HG03175 (cell line): ENCODE results near the gene PHLDB3.

Experiments
- ATAC-seq: cut with Tn5 transposase; IDR thresholded peaks from one replicate; pipeline ENCODE4 v1.9.1; 2021; ENCODE audit warnings: mild to moderate bottlenecking, moderate library complexity; ENCODE audit not compliant: unreplicated experiment

The PHLDB3 gene

DNA sequence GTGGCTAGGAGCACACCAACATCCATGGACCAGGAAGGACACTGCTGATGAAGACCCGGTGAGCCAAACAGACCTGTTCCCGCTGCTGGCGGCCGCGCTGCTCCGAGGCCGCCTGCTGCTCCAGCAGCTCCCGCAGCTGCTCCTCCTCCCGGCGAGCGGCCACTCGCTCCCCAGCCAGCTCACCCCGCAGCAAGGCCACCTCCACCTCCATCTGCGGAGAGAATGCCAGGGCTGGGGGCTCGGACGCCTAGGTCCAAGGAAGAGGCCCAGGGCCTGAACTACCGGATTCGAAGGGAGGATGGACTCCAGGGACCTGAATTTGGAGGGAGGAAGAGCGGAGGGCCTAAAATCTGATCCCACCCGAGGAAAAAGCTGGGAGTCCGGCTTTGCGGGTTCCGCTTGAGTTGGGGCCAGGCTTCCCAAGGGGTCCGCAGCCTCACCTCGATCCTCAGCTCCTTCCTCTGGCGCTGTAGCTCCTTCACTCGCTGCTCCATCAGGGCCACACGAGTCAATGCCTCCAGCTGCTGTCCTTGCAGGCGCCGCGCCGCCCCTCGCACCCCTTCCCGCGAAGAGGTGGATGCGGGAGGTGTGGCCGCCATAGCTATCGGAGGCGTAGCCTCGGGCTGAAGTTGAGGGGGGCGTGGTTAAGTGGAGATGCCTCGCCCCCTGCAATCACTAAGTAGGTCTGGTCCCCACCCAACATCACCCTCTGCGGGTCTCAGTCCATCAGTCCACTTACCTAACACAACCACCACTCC is 2.7 kb downstream of the PHLDB3 start:
- ATAC-seq = no peak

DNA sequence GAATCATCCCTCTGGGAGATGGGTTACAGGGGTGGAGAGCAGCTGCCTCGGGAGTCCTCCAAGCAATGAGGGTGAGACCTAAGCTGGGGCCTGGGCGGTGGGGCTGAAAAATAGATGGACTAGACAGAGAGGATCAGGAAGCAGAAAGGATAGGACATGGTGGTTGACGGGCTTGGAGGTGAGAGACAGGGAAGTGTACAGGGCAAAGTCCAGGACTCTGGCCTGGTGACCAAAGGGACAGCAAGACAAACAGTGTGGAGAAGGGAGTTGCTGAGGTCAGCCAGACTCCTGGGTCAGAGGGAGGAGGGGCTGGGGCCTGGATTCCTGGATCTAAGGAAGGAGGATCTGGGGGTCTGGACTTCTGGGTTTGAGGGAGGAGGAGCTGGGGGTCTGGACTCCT is 5.5 kb downstream of the PHLDB3 start:
- no peak for ATAC-seq

DNA sequence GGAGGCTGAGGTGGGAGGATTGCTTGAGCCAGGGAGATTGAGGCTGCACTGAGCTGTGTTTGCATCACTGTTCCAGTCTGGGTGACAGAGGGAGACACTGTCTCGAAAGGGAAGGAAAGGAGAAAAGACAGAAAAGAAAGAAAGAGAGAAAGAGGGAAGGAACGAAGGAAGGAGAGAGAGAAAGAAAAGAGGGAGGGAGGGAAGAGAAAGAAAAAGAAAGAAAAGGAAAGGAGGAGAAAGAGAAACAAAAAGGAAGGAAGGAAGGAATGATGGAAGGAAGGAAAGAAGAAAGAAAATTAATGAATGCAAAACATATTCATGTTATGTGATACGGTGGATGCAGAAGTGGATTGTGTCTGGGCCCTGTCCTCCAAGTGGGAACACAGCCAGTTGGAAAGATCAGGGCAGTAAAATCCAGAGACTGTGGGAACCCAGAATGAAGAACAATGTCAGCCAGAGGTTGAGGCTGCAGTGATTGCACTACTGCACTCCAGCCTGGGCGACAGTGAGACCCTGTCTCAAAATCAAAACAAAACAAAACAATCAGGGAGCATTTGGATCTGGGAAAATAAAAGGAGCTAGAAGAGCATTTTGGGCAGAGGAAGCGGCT is 6.2 kb downstream of the PHLDB3 start:
- ATAC-seq = no peak

DNA sequence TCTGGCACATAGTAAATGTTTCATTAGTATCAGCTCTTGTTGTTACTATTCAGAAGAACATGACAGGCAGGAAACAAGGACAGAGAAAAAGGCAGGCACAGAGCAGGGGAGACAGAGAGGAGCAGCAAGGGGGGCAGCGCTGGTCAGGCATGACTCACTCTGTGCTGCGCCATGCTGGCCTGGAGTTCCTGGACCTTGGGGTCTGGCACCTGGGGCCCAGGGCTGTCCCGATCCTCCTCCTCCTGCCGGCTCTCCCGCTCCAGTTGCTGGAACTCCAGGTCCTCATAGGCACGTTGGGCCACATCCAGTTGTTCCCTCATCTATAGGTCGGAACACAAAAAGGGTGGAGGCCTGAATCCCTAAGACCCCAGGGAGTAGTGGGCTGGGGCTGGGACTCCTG is 7.6 kb downstream of the PHLDB3 start:
- no peak for ATAC-seq

DNA sequence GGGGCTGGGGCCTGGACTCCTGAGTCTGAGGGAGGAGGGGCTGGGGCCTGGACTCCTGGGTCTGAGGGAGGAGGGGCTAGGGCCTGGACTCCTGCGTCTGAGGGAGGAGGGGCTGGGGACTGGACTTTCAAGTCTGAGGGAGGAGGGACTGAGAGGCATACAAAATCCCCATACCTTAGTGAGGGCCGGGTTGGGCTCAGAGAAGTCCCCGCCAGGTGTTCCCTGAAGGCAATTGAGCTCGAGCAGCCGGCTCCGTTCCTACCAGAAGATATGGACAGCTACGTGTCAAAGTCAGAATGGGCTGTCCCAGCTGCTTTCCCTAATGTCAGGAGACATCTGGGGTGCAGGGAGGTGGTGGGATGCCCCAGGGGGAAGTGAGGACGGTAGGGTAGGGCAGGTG is 9.5 kb downstream of the PHLDB3 start:
- no peak for ATAC-seq

DNA sequence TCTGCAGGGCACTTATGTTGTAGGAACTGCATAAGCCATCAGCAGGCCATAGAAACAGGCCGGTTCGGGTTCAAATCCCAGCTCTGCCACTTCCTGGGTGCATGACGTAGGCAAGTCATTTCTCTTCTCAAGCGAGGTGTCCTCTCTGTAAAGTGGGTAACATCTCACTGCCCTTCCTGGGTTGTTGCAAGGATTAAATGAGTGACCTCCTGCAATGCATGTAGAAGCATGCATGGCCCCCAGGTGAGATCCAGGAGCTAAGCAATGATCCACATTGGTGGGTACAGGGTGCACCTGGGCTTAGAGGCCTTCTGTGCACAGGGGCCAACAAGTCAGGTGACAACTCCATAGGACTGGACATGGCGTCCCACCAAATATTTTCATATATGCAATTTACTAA is 13.8 kb downstream of the PHLDB3 start:
- ATAC-seq = no peak

DNA sequence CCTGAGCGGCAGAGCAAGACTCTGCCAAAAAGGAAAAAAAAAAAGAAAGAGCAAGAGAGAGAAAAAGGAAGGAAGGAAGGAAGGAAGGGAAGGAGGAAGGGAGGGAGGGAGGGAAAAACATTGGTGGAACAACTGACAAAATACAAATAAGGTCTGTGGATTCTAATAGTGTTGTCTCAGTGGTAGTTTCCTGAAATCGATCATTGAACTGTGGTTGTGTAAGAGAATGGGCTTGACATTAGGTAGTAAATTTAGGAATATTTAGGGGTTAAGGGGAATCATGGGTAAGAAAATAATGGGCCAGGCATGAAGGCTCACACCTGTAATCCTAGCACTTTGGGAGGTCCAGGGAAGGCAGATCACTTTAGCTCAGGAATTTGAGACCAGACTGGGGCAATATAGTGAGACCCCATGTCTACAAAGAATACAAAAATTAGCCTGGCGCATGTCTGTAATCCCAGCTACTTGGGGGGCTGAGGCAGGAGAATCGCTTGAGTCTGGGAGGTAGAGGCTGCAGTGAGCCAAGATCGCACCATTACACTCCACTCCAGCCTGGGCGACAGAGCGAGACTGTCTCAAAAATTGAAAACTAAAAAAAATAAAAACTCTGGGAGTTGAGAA is 14.5 kb downstream of the PHLDB3 start:
- no peak for ATAC-seq

DNA sequence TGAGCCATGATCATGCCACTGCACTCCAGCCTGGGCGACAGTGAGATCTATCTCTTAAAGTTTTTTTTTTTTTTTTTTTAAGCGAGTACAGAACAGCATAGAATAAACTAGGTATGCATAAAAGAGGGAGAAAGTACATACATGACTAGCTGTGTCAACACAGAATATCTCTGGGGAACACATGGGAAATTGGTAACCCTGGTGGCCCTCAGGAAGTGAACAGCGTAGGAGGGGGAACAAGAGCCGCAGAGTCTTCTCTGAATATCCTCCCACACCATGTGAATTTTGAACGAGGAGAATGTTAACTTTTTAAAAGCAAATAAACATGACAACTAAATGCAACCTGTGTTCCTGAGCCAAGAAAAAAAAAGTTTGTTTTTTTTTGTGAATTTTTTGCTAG is 15.2 kb downstream of the PHLDB3 start:
- ATAC-seq = no peak

DNA sequence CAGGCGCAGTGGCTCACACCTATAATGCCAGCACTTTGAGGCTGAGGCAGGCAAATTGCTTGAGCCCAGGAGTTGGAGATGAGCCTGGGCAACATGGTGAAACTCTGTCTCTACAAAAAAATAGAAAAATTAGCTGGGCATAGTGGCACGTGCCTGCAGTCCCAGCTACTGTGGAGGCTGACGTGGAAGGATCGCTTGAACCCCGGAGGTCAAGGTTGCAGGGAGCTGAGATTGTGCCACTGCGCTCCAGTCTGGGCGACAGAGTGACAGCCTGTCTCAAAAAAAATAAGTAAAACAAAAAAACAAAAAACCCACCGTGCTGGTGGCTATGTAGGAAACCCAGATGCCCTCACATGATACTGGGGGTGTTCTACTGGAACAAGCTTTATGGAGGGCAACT is 16.4 kb downstream of the PHLDB3 start:
- no peak for ATAC-seq

DNA sequence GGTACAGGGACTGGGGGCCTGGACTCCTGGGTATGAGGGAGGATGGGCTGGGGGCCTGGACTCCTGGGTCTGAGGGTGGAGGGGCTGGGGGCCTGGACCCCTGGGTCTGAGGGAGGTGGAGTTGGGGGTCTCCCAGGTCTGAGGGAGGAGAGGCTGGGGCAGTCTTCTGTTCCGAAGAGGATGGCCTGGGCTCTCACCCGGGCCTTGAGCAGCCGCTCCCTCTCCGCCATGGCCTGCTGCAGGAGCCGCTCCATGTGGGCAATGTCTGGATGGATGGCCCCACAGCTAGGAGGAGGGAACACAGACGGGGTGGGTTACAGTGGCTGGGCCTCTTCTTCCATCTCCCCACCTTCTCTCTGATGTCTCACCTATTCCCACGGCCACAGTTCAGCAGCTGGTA is 18.1 kb downstream of the PHLDB3 start:
- no peak for ATAC-seq

DNA sequence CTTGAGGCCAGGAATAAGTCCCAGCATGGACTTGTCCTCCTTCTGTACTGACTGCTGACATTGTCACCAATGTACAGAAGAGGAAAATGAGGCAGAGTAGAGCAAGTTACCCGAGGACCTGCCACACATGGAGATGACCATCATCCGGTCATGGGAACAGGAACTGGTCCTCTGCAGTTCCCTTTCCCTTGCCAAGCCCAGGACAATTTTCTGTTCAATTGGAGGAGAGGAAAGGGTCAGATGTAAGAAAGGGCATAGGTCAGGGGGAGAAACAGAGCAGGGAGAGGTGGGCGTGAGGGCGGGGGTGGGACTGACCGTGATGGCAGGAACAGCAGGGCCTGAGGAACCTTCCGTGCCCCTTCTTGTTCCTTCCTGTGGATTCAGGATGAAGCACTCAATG is 18.6 kb downstream of the PHLDB3 start:
- no peak for ATAC-seq

DNA sequence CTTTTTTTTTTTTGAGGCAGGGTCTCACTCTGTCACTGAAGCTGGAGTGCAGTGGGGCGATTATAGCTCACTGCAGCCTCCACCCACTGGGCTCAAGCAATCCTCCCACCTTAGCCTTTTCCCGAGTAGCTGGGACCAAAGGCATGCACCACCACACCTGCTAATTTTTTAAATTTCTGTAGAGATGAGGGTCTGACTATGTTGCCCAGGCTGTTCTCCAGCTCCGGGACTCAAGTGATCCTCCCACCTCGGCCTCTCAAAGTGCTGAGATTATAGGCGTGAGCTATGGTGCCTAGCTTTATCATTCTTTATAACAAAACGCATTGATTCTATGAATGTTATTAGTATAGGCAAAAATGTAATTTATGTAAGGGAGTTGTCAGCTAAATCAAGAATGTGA is 21.3 kb downstream of the PHLDB3 start:
- ATAC-seq = no peak

DNA sequence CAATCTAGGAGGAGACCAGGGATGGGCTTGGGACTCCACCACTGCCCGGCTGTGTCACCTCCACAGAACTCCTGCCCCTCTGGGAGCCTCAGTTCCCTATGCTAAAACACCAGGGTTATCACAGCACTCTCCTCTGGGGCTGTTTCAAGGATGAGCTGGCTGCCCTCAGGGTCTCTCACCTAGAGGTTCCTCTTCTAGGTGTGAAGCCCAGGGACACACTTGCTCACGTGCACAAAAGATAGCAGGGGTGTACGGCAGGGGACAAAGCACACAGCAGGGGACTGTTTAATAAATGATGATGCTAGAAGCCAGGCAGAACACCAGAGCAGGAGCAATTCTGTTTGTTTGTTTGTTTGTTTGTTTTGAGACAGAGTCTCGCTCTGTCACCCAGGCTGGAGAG is 22.4 kb downstream of the PHLDB3 start:
- ATAC-seq = no peak

DNA sequence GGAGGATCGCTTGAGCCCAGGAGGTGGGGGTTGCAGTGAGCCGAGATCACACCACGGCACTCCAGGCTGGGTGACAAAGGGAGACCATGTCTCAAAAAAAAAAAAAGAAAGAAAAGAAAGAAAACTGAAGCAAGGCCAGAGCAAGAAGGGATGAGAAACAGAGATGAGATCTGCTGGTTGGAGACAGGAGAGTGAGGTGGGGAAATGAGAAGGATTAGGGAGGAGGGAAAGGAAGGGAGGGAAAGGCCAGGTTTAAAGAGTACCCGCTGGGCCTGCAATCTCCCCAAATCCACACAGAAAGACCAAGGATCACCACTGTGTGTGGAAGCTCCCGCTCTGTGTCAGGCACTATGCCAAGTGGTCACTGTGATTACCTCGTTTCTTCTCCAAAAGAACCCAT is 22.8 kb downstream of the PHLDB3 start:
- no peak for ATAC-seq

DNA sequence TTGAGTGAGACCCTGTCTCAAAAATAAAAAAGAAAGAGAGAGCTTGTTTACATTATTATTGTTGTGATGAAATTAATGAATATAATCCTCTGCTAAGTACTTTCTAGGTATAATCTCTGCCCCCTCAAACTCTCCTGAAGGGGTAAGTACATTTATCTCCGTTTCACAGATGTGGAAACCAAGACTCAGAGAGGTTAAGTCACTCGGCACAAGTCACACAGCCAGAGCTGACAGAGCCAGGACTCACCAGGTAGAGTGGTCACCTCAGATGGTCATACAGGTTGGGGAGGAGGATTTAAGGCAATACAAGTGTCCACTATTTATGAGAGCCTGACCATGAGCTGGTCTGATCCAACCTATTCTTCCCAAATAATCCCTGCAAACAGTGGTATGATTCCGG is 24.0 kb downstream of the PHLDB3 start:
- no peak for ATAC-seq

DNA sequence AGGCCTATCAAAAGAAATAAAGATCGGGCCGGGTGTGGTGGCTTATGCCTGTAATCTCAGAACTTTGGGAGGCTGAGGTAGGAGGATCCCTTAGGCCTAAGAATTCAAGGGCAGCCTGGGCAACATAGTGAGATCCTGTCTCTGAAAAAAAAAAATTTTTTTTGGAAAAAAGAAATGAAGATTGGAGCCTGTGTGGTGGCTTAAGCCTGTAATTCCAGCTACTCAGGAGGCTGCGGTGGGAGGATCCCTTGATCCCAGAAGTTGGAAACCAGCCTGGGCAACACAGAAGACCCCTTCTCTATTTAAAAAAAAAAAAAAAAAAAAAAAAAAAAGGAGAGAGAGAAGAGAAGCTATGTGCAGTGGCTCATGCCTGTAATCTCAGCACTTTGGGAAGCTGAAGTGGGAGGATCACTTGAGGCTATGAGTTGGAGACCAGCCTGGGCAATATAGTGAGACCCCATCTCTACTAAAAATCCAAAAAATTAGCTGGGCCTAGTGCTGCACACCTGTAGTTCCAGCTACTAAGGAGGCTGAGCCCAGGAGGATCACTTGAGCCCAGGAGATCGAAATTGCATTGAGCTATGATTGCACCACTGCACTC is 24.5 kb downstream of the PHLDB3 start:
- no peak for ATAC-seq

DNA sequence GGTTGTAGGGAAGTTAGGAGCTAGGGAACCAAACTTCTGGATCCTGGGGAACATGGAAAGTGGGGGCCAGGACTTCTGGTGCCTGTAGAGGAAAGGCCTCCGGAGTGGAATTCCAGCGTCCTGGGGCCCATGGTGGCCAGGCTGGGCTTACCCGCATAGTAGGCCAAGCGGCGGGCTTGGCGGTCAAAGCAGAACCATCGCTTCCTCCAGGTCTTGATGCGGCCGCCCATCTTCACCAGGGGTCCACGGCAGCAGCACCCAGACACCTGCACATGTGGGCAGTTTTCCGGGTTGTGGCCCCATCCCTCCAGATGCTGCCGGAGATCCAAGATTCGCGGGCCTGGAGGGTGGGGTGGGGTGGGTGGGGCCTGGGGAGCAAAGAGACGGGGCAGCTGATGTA is 25.3 kb downstream of the PHLDB3 start:
- ATAC-seq = no peak

DNA sequence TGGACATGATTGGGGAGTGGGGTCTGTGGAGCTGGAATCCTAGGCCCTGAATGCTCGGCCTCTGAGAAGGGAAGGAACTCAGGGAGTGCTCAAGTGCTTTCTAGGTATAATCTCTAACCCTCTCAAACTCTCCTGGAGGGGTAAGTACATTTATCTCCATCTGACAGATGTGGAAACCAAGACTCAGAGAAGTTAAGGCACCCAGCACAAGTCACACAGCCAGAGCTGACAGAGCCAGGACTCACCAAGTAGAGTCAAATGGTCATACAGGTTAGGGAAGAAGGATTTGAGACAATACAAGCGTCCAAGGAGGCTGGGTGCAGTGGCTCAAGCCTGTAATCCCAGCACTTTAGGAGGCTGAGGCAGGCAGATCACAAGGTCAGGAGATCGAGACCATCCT is 26.2 kb downstream of the PHLDB3 start:
- ATAC-seq = no peak

DNA sequence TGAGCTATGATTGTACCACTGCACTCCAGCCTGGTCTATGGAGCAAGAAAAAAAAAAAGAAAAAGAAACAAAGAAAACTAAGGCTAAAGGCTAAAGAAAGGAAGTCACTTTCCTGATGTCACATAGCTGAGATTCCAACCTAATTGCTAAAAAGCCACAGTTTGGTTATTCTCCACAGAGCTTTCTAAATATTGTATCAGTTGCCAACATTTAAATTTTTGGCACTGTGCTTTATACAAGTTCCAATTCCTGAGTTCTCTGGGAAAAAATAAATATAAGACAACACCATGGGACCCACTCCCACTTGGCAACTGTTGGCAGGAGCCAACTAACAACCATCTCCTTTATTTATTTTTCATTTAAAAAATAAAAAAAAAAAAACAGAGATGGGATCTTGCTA is 27.9 kb downstream of the PHLDB3 start:
- ATAC-seq = no peak

DNA sequence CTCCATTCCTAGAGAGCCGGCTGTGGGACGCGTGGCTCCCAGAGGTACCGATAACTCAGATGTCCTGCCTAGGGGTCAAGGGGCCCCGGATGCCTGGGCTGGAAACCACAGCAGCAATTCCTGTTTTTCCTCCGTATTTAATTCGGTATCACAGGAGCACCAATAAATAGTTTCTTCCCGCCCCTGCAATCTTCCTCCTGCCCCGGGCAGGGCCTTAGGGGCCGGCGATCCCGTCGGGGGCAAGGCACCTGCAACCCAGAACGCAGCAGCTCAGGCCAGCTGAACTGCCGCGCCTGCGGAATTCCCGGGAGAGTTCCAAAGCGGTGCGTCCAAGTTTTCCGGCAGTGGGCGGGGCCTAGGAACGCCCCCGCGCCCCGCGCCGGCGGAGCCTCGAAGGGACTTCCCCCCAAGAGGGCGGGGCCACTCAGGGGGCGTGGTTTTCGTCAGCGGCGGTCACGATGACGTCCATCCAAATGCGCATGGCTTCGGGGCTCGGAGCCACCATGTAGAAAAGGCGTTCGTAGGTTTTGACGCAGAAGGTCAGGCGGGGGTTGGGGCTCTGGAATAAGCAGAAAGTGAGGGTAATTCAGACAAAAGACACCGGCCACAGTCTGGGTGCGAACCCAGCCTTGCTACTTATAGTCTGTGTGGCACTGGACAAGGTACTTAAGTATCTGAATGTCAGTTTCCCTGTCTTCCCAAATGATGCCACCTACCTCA is 29.4 kb downstream of the PHLDB3 start:
- peak; percentile 60 for ATAC-seq

DNA sequence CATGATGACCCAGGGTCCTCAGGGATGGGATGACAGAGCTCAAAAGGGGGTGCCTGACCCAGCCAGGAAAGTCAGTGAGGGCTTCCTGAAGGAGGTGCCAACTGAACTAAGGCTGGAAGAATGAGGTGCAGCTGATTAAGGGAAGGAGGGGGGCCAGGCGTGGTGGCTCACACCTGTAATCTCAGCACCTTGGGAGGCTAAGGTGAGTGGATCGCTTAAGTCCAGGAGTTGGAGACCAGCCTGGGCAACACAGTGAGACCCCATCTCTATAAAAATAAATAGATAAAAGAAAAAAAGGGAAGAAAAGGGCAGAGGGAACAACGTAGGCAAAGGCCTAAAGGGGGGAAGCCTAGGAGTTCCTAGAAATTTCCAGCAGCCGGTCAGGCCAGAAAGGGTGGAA is 30.1 kb downstream of the PHLDB3 start:
- no peak for ATAC-seq
